Right lobe of liver (tissue), 4 donors: ENCODE results near the gene MARVELD2.

Source experiments
- POLR2A ChIP-seq: fragments of 450-650 bp; IDR thresholded peaks from one replicate; pipeline ENCODE4 v1.6.1; 2017; ENCODE audit warnings: antibody characterized with exemption, mild to moderate bottlenecking
- TF ChIP-seq, protein P1 (sequence below), 4 donors: fragments of 200-600 bp in 3 of 4; fragments of 450-650 bp in 1 of 4; IDR thresholded peaks; one replicate each; pipeline versions ENCODE4 v1.5.1 to v1.8.0; 2016 to 2022; ENCODE audit warnings: antibody characterized with exemption in 4 of 4, mild to moderate bottlenecking in 2 of 4
- donor health status: DM: no; HTN: no; CAD: no.
- donor health status: DM: no; HTN: no; CAD: no.
- donor health status: DM: no; HTN: yes; CAD: no.

GRCh38 chr5:69451941-69452647, 37.2 kb downstream of the MARVELD2 start:
- TF ChIP-seq, protein P1, sequence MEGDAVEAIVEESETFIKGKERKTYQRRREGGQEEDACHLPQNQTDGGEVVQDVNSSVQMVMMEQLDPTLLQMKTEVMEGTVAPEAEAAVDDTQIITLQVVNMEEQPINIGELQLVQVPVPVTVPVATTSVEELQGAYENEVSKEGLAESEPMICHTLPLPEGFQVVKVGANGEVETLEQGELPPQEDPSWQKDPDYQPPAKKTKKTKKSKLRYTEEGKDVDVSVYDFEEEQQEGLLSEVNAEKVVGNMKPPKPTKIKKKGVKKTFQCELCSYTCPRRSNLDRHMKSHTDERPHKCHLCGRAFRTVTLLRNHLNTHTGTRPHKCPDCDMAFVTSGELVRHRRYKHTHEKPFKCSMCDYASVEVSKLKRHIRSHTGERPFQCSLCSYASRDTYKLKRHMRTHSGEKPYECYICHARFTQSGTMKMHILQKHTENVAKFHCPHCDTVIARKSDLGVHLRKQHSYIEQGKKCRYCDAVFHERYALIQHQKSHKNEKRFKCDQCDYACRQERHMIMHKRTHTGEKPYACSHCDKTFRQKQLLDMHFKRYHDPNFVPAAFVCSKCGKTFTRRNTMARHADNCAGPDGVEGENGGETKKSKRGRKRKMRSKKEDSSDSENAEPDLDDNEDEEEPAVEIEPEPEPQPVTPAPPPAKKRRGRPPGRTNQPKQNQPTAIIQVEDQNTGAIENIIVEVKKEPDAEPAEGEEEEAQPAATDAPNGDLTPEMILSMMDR (IDR thresholded peaks at IDR 0.05) = no peak
- no peak for TF ChIP-seq POLR2A
